ENCODE measurements around the gene DRGX. TPM values are rescaled to one million over a fixed set of nuclear protein-coding genes. Genes with fewer than 3 reads are reported as not detected.

The DRGX gene
- total and polyA plus RNA-seq, 12 donors = not detected

GRCh38 chr10:49332333-49332732 is 63.6 kb downstream of the DRGX start:
- no peak for DNase-seq
- no peaks in the 10 kb centered on the region for H3K27me3 ChIP-seq
- H3K27ac ChIP-seq = no peak overlapping the region
- intact Hi-C loops (cut with DNase I) = no loop called here
- H3K4me1 ChIP-seq = peaks cover 0 to 8% (median 0%) of the 10 kb centered on the region in 9 donors
- WGBS, 2 donors = 76 to 83% methylated on average over 4 of the region's 4 CpGs
- no peaks in the 10 kb centered on the region for H3K36me3 ChIP-seq
- H3K9me3 ChIP-seq = peaks cover 0 to 3% (median 0%) of the 10 kb centered on the region in 11 donors
- no peak overlapping the region for H3K4me3 ChIP-seq
- TF ChIP-seq CTCF (IDR thresholded peaks at IDR 0.05) = no peak
- no peak for ATAC-seq

- no peak for TF ChIP-seq CTCF (IDR thresholded peaks at IDR 0.05)
- WGBS, 2 donors = 82 to 89% methylated on average over 3 of the region's 3 CpGs
- ATAC-seq (no peak), DNase-seq (no peak)
- Histone ChIP-seq H3K4me1 (peaks cover 0 to 8% (median 0%) of the 10 kb centered on the region in 9 donors), H3K9me3 (peaks cover 0 to 3% (median 0%) of the 10 kb centered on the region in 11 donors), H3K27ac (no peak overlapping the region), H3K36me3 (peaks cover 0 to 2% (median 0%) of the 10 kb centered on the region in 9 donors), H3K27me3 (no peaks in the 10 kb centered on the region), H3K4me3 (no peak overlapping the region)
- intact Hi-C loops (cut with DNase I) = no loop called here
Measured at GRCh38 chr10:49331431-49331830, 64.5 kb downstream of the DRGX start.

- intact Hi-C loops (cut with DNase I) = no loop called here
- Histone ChIP-seq H3K4me1 (peaks cover 0 to 8% (median 0%) of the 10 kb centered on the region in 9 donors), H3K27ac (no peak overlapping the region), H3K36me3 (peaks cover 0 to 14% (median 0%) of the 10 kb centered on the region in 9 donors), H3K9me3 (peaks cover 0 to 1% (median 0%) of the 10 kb centered on the region in 11 donors), H3K4me3 (no peak overlapping the region), H3K27me3 (no peaks in the 10 kb centered on the region)
- WGBS, 2 donors = 92 to 97% methylated on average over 5 of the region's 5 CpGs
- TF ChIP-seq CTCF (IDR thresholded peaks at IDR 0.05) = no peak
- ATAC-seq = no peak
- no peak for DNase-seq
Measured at GRCh38 chr10:49330127-49330665, 65.7 kb downstream of the DRGX start.

- Histone ChIP-seq H3K4me1 (peaks cover 0 to 16% (median 0%) of the 10 kb centered on the region in 9 donors), H3K9me3 (no peaks in the 10 kb centered on the region), H3K36me3 (peaks cover 0 to 24% (median 0%) of the 10 kb centered on the region in 9 donors), H3K4me3 (no peak overlapping the region), H3K27me3 (no peaks in the 10 kb centered on the region), H3K27ac (no peak overlapping the region)
- DNase-seq (no peak), ATAC-seq (no peak)
- no peak for TF ChIP-seq CTCF (IDR thresholded peaks at IDR 0.05)
- intact Hi-C loops (cut with DNase I) = no loop called here
- 73 to 82% methylated on average over 4 of the region's 4 CpGs for WGBS, 2 donors
Measured at GRCh38 chr10:49329146-49329505, 66.8 kb downstream of the DRGX start.
